Skeletal muscle cell (primary cell): ENCODE data around the gene EPB41L5.
"Not testable (repeated sequence)": the region's sequence is repeated elsewhere in the genome, so short reads cannot be mapped to it uniquely, and the experiment has no call there.

ENCODE experiments used
- DNase-seq: peaks from one replicate; pipeline ENCODE4 v3.0.0-alpha.2; 2010; ENCODE audit warnings: low read depth
- H3K4me3 ChIP-seq: 2 replicates; pipeline ENCODE4 v1.5.1; 2011; ENCODE audit warnings: low read depth, mild to moderate bottlenecking, control low read depth, low read length, moderate library complexity

Gene EPB41L5

GRCh38 chr2:120077896-120078295 is 65.0 kb downstream of the EPB41L5 start:
- DNase-seq: no peak
- H3K4me3 ChIP-seq: no peak overlapping the region

- no peak for DNase-seq
- no peak overlapping the region for H3K4me3 ChIP-seq
Observed at GRCh38 chr2:120079647-120080046, 66.8 kb downstream of the EPB41L5 start.

GRCh38 chr2:120091436-120091835 is 78.6 kb downstream of the EPB41L5 start:
- H3K4me3 ChIP-seq: no peak overlapping the region
- no peak for DNase-seq

GRCh38 chr2:120094795-120095194 is 81.9 kb downstream of the EPB41L5 start:
- H3K4me3 ChIP-seq: no peak overlapping the region
- DNase-seq: no peak

- no peak overlapping the region for H3K4me3 ChIP-seq
Observed at GRCh38 chr2:120100627-120101026, 87.8 kb downstream of the EPB41L5 start.

GRCh38 chr2:120103723-120104467 is 91.0 kb downstream of the EPB41L5 start:
- H3K4me3 ChIP-seq: no peak overlapping the region
- peak; percentile 96 for DNase-seq

More at GRCh38 chr2:120100627-120101026, 87.8 kb downstream of the EPB41L5 start:
- DNase-seq: no peak

- DNase-seq: no peak
Observed at GRCh38 chr2:120104772-120105171, 91.9 kb downstream of the EPB41L5 start.

GRCh38 chr2:120105360-120105759 is 92.5 kb downstream of the EPB41L5 start:
- DNase-seq: no peak
- H3K4me3 ChIP-seq: no peak overlapping the region

More at GRCh38 chr2:120104772-120105171, 91.9 kb downstream of the EPB41L5 start:
- H3K4me3 ChIP-seq: no peak overlapping the region

- H3K4me3 ChIP-seq: no peak overlapping the region
- peak; percentile 74 for DNase-seq
Observed at GRCh38 chr2:120108049-120108448, 95.2 kb downstream of the EPB41L5 start.

GRCh38 chr2:120108749-120109148 is 95.9 kb downstream of the EPB41L5 start:
- no peak overlapping the region for H3K4me3 ChIP-seq
- DNase-seq: no peak

GRCh38 chr2:120109186-120110061 is 96.5 kb downstream of the EPB41L5 start:
- H3K4me3 ChIP-seq: no peak overlapping the region
- no peak for DNase-seq

- no peak for DNase-seq
- no peak overlapping the region for H3K4me3 ChIP-seq
Observed at GRCh38 chr2:120110062-120110362, 97.1 kb downstream of the EPB41L5 start.

- no peak for DNase-seq
- H3K4me3 ChIP-seq: no peak overlapping the region
Observed at GRCh38 chr2:120110507-120110906, 97.6 kb downstream of the EPB41L5 start.

GRCh38 chr2:120111193-120111592 is 98.3 kb downstream of the EPB41L5 start:
- DNase-seq: no peak
- H3K4me3 ChIP-seq: no peak overlapping the region

- no peak for DNase-seq
- H3K4me3 ChIP-seq: no peak overlapping the region
Observed at GRCh38 chr2:120118018-120118417, 105.1 kb downstream of the EPB41L5 start.

GRCh38 chr2:120118471-120118870 is 105.6 kb downstream of the EPB41L5 start:
- DNase-seq: no peak
- H3K4me3 ChIP-seq: no peak overlapping the region

- not testable (repeated sequence) for H3K4me3 ChIP-seq, DNase-seq
Observed at GRCh38 chr2:120121337-120121736, 108.5 kb downstream of the EPB41L5 start.

GRCh38 chr2:120123090-120123489 is 110.2 kb downstream of the EPB41L5 start:
- no peak overlapping the region for H3K4me3 ChIP-seq
- no peak for DNase-seq

- no peak overlapping the region for H3K4me3 ChIP-seq
- DNase-seq: no peak
Observed at GRCh38 chr2:120125195-120125594, 112.3 kb downstream of the EPB41L5 start.

GRCh38 chr2:120128216-120128615 is 115.3 kb downstream of the EPB41L5 start:
- no peak overlapping the region for H3K4me3 ChIP-seq
- no peak for DNase-seq

GRCh38 chr2:120132190-120132589 is 119.3 kb downstream of the EPB41L5 start:
- DNase-seq: no peak
- H3K4me3 ChIP-seq: no peak overlapping the region
